ENCODE data around the gene KCNT2.
"Not testable (repeated sequence)": the region's sequence is repeated elsewhere in the genome, so short reads cannot be mapped to it uniquely, and the experiment has no call there.

KCNT2 gene

DNA sequence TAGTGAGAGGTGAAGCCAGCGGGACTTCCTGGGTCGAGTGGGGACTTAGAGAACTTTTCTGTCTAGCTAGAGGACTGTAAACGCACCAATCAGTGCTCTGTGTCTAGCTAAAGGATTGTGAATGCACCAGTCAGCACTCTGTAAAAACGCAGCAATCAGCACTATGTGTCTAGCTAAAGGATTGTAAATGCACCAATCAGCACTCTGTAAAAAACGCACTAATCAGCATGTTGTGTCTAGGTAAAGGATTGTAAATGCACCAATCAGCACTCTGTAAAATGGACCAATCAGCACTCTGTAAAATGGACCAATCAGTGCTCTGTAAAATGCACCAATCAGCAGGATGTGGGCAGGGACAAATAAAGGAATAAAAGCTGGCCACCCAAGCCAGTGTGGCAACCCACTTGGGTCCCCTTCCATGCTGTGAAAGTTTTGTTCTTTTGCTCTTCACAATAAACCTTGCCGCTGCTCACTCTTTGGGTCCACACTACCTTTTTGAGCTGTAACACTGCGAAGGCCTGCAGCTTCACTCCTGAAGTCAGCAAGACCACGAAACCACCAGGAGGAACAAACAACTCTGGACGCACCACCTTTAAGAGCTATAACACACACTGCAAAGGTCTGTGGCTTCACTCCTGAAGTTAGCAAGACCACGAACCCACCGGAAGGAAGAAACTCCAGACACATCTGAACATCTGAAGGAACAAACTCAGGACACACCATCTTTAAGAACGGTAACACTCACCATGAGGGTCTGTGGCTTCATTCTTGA lies 85.5 kb downstream of the KCNT2 start:
- not testable (repeated sequence) for H3K27me3 ChIP-seq (ENCODE audit: insufficient read depth, low read length, poor library complexity); H3K9ac ChIP-seq (ENCODE audit: low read length); H3K4me1 ChIP-seq (ENCODE audit: control insufficient read depth, low read depth, low read length); H3K4ac ChIP-seq (ENCODE audit: low read depth, low read length); H3K56ac ChIP-seq (ENCODE audit: low read length); DNase-seq; H3K4me3 ChIP-seq (ENCODE audit: low read length); H3K23ac ChIP-seq (ENCODE audit: low read length); H2BK15ac ChIP-seq (replicated peaks; ENCODE audit: low read depth); H3K79me2 ChIP-seq (ENCODE audit: control insufficient read depth, insufficient read depth, low read length); H3K79me1 ChIP-seq (ENCODE audit: low read length); H2BK120ac ChIP-seq (ENCODE audit: low read depth, low read length); H3K18ac ChIP-seq (ENCODE audit: low read length); H3K4me2 ChIP-seq (ENCODE audit: low read length); H4K8ac ChIP-seq (ENCODE audit: low read depth, low read length); H2AK5ac ChIP-seq (ENCODE audit: low read length); H3K36me3 ChIP-seq (ENCODE audit: control insufficient read depth, insufficient read depth, low read length); H2BK5ac ChIP-seq (ENCODE audit: low read length); H3K27ac ChIP-seq (ENCODE audit: low read depth, low read length); H4K5ac ChIP-seq (ENCODE audit: low read length)
- no CpG with 5 or more reads among the region's 12 CpGs for WGBS (ENCODE audit: extremely low coverage, insufficient coverage, low lambda C conversion rate)

- Histone ChIP-seq H3K27ac (ENCODE audit: low read depth, low read length) (no peak overlapping the region), H3K9ac (ENCODE audit: low read length) (no peak overlapping the region), H3K36me3 (ENCODE audit: control insufficient read depth, insufficient read depth, low read length) (no peaks in the 10 kb centered on the region), H4K8ac (ENCODE audit: low read depth, low read length) (no peak overlapping the region), H2BK15ac (replicated peaks; ENCODE audit: low read depth) (no peak overlapping the region), H3K79me2 (ENCODE audit: control insufficient read depth, insufficient read depth, low read length) (no peaks in the 10 kb centered on the region), H3K4me3 (ENCODE audit: low read length) (no peak overlapping the region), H3K56ac (ENCODE audit: low read length) (no peak overlapping the region), H3K79me1 (ENCODE audit: low read length) (no peaks in the 10 kb centered on the region), H3K23ac (ENCODE audit: low read length) (no peak overlapping the region), H3K4me1 (ENCODE audit: control insufficient read depth, low read depth, low read length) (no peaks in the 10 kb centered on the region), H3K4ac (ENCODE audit: low read depth, low read length) (no peak overlapping the region), H2AK5ac (ENCODE audit: low read length) (no peak overlapping the region), H3K18ac (ENCODE audit: low read length) (no peak overlapping the region), H2BK5ac (ENCODE audit: low read length) (no peak overlapping the region), H3K4me2 (ENCODE audit: low read length) (no peak overlapping the region), H2BK120ac (ENCODE audit: low read depth, low read length) (no peak overlapping the region), H3K27me3 (ENCODE audit: insufficient read depth, low read length, poor library complexity) (no peaks in the 10 kb centered on the region), H4K5ac (ENCODE audit: low read length) (no peak overlapping the region)
- no peak for DNase-seq
These were observed 91.0 kb downstream of the KCNT2 start for GRCh38 chr1:196517193-196517592.

DNA sequence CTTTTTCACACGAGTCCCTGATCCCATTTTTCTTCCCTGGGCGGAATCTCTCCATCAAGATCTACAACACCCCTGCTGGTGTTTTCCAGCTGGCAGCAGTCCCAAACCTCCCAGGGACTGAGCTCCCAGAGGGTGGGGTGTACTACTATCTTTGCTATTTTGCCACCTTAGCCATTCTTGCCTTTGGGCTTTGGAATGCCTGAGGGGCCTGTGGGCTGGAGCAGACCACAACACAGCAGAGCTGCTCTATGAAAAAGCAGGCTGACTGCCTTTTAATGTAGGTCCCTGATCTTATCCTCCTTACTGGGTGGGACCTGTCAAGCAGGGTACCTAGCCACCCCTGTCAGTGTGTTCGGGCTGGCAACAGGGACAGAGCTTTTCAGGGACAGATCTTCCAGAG lies 91.9 kb downstream of the KCNT2 start:
- no peak overlapping the region for H3K56ac ChIP-seq (ENCODE audit: low read length)
- H3K4me3 ChIP-seq (ENCODE audit: low read length), result no peak overlapping the region
- no peak overlapping the region for H2AK5ac ChIP-seq (ENCODE audit: low read length)
- H3K27me3 ChIP-seq (ENCODE audit: insufficient read depth, low read length, poor library complexity), result no peaks in the 10 kb centered on the region
- H4K5ac ChIP-seq (ENCODE audit: low read length), result no peak overlapping the region
- H3K4me2 ChIP-seq (ENCODE audit: low read length), result no peak overlapping the region
- H2BK15ac ChIP-seq (replicated peaks; ENCODE audit: low read depth), result no peak overlapping the region
- no peak overlapping the region for H3K27ac ChIP-seq (ENCODE audit: low read depth, low read length)
- no CpG with 5 or more reads among the region's 3 CpGs for WGBS (ENCODE audit: extremely low coverage, insufficient coverage, low lambda C conversion rate)
- H2BK5ac ChIP-seq (ENCODE audit: low read length), result no peak overlapping the region
- no peak overlapping the region for H3K18ac ChIP-seq (ENCODE audit: low read length)
- H3K4me1 ChIP-seq (ENCODE audit: control insufficient read depth, low read depth, low read length), result no peaks in the 10 kb centered on the region
- H3K4ac ChIP-seq (ENCODE audit: low read depth, low read length), result no peak overlapping the region
- no peak overlapping the region for H3K9ac ChIP-seq (ENCODE audit: low read length)
- H3K23ac ChIP-seq (ENCODE audit: low read length), result no peak overlapping the region
- no peaks in the 10 kb centered on the region for H3K36me3 ChIP-seq (ENCODE audit: control insufficient read depth, insufficient read depth, low read length)
- no peaks in the 10 kb centered on the region for H3K79me1 ChIP-seq (ENCODE audit: low read length)
- H3K79me2 ChIP-seq (ENCODE audit: control insufficient read depth, insufficient read depth, low read length), result no peaks in the 10 kb centered on the region
- H4K8ac ChIP-seq (ENCODE audit: low read depth, low read length), result no peak overlapping the region
- H2BK120ac ChIP-seq (ENCODE audit: low read depth, low read length), result no peak overlapping the region
- DNase-seq, result peak; percentile 65

- H3K4me2 ChIP-seq (ENCODE audit: low read length), result no peak overlapping the region
- no peak overlapping the region for H3K4ac ChIP-seq (ENCODE audit: low read depth, low read length)
- H3K9ac ChIP-seq (ENCODE audit: low read length), result no peak overlapping the region
- no peak overlapping the region for H4K8ac ChIP-seq (ENCODE audit: low read depth, low read length)
- H2BK15ac ChIP-seq (replicated peaks; ENCODE audit: low read depth), result no peak overlapping the region
- no peaks in the 10 kb centered on the region for H3K79me2 ChIP-seq (ENCODE audit: control insufficient read depth, insufficient read depth, low read length)
- H3K79me1 ChIP-seq (ENCODE audit: low read length), result no peaks in the 10 kb centered on the region
- no peaks in the 10 kb centered on the region for H3K36me3 ChIP-seq (ENCODE audit: control insufficient read depth, insufficient read depth, low read length)
- H3K4me1 ChIP-seq (ENCODE audit: control insufficient read depth, low read depth, low read length), result no peaks in the 10 kb centered on the region
- no peak overlapping the region for H2AK5ac ChIP-seq (ENCODE audit: low read length)
- H3K56ac ChIP-seq (ENCODE audit: low read length), result no peak overlapping the region
- no peaks in the 10 kb centered on the region for H3K27me3 ChIP-seq (ENCODE audit: insufficient read depth, low read length, poor library complexity)
- WGBS (ENCODE audit: extremely low coverage, insufficient coverage, low lambda C conversion rate), result no CpG with 5 or more reads among the region's 2 CpGs
- H2BK120ac ChIP-seq (ENCODE audit: low read depth, low read length), result no peak overlapping the region
- no peak overlapping the region for H3K23ac ChIP-seq (ENCODE audit: low read length)
- DNase-seq, result peak; percentile 25
- H4K5ac ChIP-seq (ENCODE audit: low read length), result no peak overlapping the region
- no peak overlapping the region for H3K4me3 ChIP-seq (ENCODE audit: low read length)
- H3K18ac ChIP-seq (ENCODE audit: low read length), result no peak overlapping the region
- H3K27ac ChIP-seq (ENCODE audit: low read depth, low read length), result no peak overlapping the region
- H2BK5ac ChIP-seq (ENCODE audit: low read length), result no peak overlapping the region
These were observed 92.3 kb downstream of the KCNT2 start for GRCh38 chr1:196515904-196516303.

DNA sequence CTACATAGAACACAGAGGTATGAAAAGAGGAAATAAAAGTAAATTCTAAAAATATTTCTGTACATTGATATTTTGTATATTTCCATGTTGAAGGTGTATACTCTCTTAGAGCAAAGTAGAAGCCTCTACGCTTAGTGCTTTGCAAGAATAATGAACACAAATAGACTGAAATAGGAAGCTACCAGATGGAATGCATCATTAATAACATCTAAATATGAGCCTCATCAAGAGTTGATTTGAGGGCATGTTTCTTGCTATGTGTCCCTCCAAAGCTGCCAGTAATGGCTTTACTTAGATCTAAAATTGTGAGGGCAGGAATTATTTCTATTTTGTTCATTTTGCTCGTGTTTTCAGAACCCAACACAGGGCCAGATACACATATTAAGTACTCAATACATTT lies 94.4 kb downstream of the KCNT2 start:
- Histone ChIP-seq H3K18ac (ENCODE audit: low read length) (no peak overlapping the region), H2BK15ac (replicated peaks; ENCODE audit: low read depth) (no peak overlapping the region), H3K56ac (ENCODE audit: low read length) (no peak overlapping the region), H3K36me3 (ENCODE audit: control insufficient read depth, insufficient read depth, low read length) (no peaks in the 10 kb centered on the region), H3K4me3 (ENCODE audit: low read length) (no peak overlapping the region), H4K5ac (ENCODE audit: low read length) (no peak overlapping the region), H2BK120ac (ENCODE audit: low read depth, low read length) (no peak overlapping the region), H3K27me3 (ENCODE audit: insufficient read depth, low read length, poor library complexity) (no peaks in the 10 kb centered on the region), H3K79me2 (ENCODE audit: control insufficient read depth, insufficient read depth, low read length) (no peaks in the 10 kb centered on the region), H4K8ac (ENCODE audit: low read depth, low read length) (no peak overlapping the region), H3K79me1 (ENCODE audit: low read length) (no peaks in the 10 kb centered on the region), H3K4ac (ENCODE audit: low read depth, low read length) (no peak overlapping the region), H3K9ac (ENCODE audit: low read length) (no peak overlapping the region), H3K23ac (ENCODE audit: low read length) (no peak overlapping the region), H2BK5ac (ENCODE audit: low read length) (no peak overlapping the region), H2AK5ac (ENCODE audit: low read length) (no peak overlapping the region), H3K27ac (ENCODE audit: low read depth, low read length) (no peak overlapping the region), H3K4me1 (ENCODE audit: control insufficient read depth, low read depth, low read length) (no peaks in the 10 kb centered on the region), H3K4me2 (ENCODE audit: low read length) (no peak overlapping the region)
- DNase-seq, result no peak
- WGBS (ENCODE audit: extremely low coverage, insufficient coverage, low lambda C conversion rate), result no CpG with 5 or more reads among the region's 2 CpGs

- Histone ChIP-seq H3K18ac (ENCODE audit: low read length) (no peak overlapping the region), H3K56ac (ENCODE audit: low read length) (no peak overlapping the region), H3K23ac (ENCODE audit: low read length) (no peak overlapping the region), H2BK5ac (ENCODE audit: low read length) (no peak overlapping the region), H3K4me3 (ENCODE audit: low read length) (no peak overlapping the region), H2BK15ac (replicated peaks; ENCODE audit: low read depth) (no peak overlapping the region), H2BK120ac (ENCODE audit: low read depth, low read length) (no peak overlapping the region), H3K27ac (ENCODE audit: low read depth, low read length) (no peak overlapping the region), H3K27me3 (ENCODE audit: insufficient read depth, low read length, poor library complexity) (no peaks in the 10 kb centered on the region), H3K4me1 (ENCODE audit: control insufficient read depth, low read depth, low read length) (no peaks in the 10 kb centered on the region), H3K4ac (ENCODE audit: low read depth, low read length) (no peak overlapping the region), H3K4me2 (ENCODE audit: low read length) (no peak overlapping the region), H4K8ac (ENCODE audit: low read depth, low read length) (no peak overlapping the region), H4K5ac (ENCODE audit: low read length) (no peak overlapping the region), H2AK5ac (ENCODE audit: low read length) (no peak overlapping the region), H3K79me2 (ENCODE audit: control insufficient read depth, insufficient read depth, low read length) (no peaks in the 10 kb centered on the region), H3K79me1 (ENCODE audit: low read length) (no peaks in the 10 kb centered on the region), H3K9ac (ENCODE audit: low read length) (no peak overlapping the region), H3K36me3 (ENCODE audit: control insufficient read depth, insufficient read depth, low read length) (no peaks in the 10 kb centered on the region)
- WGBS (ENCODE audit: extremely low coverage, insufficient coverage, low lambda C conversion rate), result no CpG with 5 or more reads among the region's 1 CpG
- DNase-seq, result no peak
These were observed 97.8 kb downstream of the KCNT2 start for GRCh38 chr1:196510451-196510850.

Data from mesendoderm (in vitro differentiated cells).